ENCODE measurements around the gene EZH1.

Gene EZH1

DNA sequence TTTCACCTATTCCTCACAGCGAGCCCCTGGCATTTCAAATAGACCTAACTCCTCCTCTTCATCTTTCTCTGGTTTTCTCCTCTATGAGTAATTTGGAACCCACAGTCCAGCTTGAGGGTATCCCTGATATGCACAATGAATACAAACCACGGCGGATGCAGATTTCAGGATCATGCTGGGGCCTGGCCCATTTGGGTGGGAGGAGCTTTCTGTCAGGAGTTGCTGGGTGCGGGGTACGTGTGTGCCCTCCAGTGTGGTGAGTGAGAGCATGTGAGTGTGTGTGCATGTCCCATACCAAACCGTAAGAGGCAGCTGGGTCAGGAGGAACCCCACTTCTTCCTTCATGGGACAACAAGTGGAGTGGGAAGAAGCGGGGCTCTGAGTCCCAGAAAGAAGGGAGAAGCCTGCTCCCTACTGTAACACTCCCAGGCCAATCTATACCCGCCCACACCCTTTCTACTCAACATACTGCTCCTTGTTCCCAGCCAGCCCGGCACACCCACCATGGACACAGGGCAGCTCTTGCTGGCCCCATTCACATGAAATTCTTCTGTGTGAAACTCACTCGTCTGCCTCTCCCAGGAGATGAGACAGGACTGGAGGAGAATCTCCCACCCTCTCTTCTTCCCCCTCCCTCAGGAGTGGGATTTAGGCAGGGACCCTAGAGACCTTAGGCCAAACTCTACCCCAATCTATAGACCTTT lies 44.1 kb downstream of the EZH1 start:
- DNase-seq: no peak
- no peak overlapping the region for H3K4me3 ChIP-seq (ENCODE audit: low read depth, low read length)
- TF ChIP-seq, protein P1, sequence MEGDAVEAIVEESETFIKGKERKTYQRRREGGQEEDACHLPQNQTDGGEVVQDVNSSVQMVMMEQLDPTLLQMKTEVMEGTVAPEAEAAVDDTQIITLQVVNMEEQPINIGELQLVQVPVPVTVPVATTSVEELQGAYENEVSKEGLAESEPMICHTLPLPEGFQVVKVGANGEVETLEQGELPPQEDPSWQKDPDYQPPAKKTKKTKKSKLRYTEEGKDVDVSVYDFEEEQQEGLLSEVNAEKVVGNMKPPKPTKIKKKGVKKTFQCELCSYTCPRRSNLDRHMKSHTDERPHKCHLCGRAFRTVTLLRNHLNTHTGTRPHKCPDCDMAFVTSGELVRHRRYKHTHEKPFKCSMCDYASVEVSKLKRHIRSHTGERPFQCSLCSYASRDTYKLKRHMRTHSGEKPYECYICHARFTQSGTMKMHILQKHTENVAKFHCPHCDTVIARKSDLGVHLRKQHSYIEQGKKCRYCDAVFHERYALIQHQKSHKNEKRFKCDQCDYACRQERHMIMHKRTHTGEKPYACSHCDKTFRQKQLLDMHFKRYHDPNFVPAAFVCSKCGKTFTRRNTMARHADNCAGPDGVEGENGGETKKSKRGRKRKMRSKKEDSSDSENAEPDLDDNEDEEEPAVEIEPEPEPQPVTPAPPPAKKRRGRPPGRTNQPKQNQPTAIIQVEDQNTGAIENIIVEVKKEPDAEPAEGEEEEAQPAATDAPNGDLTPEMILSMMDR (IDR thresholded peaks at IDR 0.05; ENCODE audit: low read depth, low read length, missing control alignments): no peak
- H3K27me3 ChIP-seq (replicated peaks): no peaks in the 10 kb centered on the region
- H3K27ac ChIP-seq: no peak overlapping the region
- in situ Hi-C loops (cut with HindIII; ENCODE audit: low pct_ligation_motif_present, low sequenced_read_pairs): no loop called here
- peaks cover 27% of the 10 kb centered on the region for H3K36me3 ChIP-seq (replicated peaks)

DNA sequence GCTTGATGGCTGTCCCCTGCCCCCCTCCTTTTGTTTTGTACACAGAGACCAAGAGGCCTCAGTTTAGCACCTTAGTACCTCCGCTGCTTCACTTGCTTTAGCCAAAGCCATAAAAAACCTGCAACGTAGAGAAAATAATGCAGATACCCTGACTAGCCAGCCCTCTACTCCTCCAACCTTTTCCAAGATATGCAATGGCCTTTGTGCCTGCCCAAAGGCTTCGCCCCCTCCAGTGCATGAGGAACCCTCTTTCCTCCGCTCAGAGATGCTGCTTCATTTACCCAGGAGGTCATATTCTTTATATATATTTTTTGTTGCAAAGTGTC lies 45.5 kb downstream of the EZH1 start:
- no peak for DNase-seq
- Histone ChIP-seq H3K4me3 (ENCODE audit: low read depth, low read length) (no peak overlapping the region), H3K27ac (no peak overlapping the region), H3K36me3 (replicated peaks) (peaks cover 16% of the 10 kb centered on the region), H3K27me3 (replicated peaks) (no peaks in the 10 kb centered on the region)
- in situ Hi-C loops (cut with HindIII; ENCODE audit: low pct_ligation_motif_present, low sequenced_read_pairs): no loop called here
- TF ChIP-seq, protein P1 (IDR thresholded peaks at IDR 0.05; ENCODE audit: low read depth, low read length, missing control alignments): no peak

DNA sequence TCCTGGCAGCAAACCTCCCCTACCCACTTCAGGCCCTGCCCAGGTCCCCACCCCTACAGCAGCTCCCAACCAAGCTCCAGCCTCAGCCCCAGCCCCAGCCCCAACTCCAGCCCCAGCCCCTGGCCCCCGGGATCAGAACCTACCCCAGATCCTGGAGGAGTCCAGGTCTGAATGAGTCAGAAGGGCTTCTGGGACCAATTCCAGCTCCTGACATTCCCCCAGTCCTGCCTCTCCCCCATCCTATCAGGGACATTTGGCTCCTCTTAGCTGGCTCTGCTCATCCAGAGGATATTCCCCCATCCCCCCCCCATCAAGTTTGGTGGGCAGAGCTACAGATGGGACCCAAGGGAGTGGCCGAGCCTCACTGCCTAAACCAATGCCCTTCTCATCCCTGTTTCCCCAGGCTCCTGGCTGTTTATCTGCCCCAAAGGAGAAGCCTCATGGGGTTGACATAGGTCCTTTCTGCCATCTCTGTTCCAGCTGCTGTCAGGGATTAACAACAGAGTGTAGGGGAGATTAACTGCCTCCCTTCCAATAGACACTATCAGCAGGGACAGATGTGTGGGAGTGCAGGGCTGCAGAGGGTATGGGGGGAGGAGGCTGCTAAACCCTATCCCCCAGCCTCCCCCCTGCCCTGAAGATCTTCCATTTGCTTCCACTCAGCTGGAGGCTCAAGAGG lies 46.0 kb downstream of the EZH1 start:
- no peak overlapping the region for H3K27ac ChIP-seq
- H3K4me3 ChIP-seq (ENCODE audit: low read depth, low read length): no peak overlapping the region
- in situ Hi-C loops (cut with HindIII; ENCODE audit: low pct_ligation_motif_present, low sequenced_read_pairs): no loop called here
- no peaks in the 10 kb centered on the region for H3K27me3 ChIP-seq (replicated peaks)
- peaks cover 12% of the 10 kb centered on the region for H3K36me3 ChIP-seq (replicated peaks)
- DNase-seq: no peak
- TF ChIP-seq, protein P1 (IDR thresholded peaks at IDR 0.05; ENCODE audit: low read depth, low read length, missing control alignments): no peak

DNA sequence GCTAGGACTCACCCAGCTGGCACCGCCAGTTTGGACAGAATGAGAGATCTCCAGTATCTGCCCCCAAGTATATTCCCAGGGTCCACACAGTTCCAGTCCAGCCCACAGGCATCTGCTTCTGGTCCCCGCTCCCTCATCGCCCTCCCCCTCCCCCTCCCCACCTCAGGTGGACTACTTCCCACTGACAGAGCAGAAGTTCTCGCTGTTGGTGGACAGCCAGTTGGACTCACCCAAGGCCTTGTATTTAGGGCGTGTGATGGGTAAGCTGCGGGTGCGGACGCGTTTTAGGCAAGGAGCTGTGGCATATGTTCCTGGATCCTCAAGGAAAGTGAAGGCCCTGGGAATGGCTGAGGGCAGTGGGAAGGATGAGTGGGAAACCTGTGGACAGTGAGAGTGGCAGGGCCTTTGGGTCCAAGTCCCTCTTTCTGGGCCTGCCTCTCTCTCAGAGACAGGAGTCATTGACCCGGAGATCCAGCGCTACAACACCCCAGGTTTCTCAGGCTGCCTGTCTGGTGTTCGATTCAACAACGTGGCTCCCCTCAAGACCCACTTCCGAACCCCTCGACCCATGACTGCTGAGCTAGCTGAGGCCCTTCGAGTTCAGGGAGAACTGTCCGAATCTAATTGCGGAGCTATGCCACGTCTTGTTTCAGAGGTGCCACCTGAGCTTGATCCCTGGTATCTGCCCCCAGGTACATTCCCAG lies 47.6 kb downstream of the EZH1 start:
- TF ChIP-seq, protein P1 (IDR thresholded peaks at IDR 0.05; ENCODE audit: low read depth, low read length, missing control alignments): no peak
- Histone ChIP-seq H3K27me3 (replicated peaks) (no peaks in the 10 kb centered on the region), H3K27ac (no peak overlapping the region), H3K36me3 (replicated peaks) (peaks cover 2% of the 10 kb centered on the region), H3K4me3 (ENCODE audit: low read depth, low read length) (no peak overlapping the region)
- in situ Hi-C loops (cut with HindIII; ENCODE audit: low pct_ligation_motif_present, low sequenced_read_pairs): no loop called here
- DNase-seq: no peak

DNA sequence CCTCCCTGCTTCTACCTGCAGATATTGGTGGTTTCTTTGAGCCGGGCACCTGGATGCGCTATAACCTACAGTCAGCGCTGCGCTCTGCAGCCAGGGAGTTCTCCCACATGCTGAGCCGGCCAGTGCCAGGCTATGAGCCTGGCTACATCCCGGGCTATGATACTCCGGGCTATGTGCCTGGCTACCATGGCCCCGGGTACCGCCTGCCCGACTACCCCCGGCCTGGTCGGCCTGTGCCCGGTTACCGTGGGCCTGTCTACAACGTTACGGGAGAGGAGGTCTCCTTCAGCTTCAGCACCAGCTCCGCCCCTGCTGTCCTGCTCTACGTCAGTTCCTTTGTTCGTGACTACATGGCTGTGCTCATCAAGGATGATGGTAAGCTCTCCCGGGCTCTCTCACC lies 49.3 kb downstream of the EZH1 start:
- peaks cover 2% of the 10 kb centered on the region for H3K36me3 ChIP-seq (replicated peaks)
- no peaks in the 10 kb centered on the region for H3K27me3 ChIP-seq (replicated peaks)
- in situ Hi-C loops (cut with HindIII; ENCODE audit: low pct_ligation_motif_present, low sequenced_read_pairs): no loop called here
- H3K4me3 ChIP-seq (ENCODE audit: low read depth, low read length): no peak overlapping the region
- H3K27ac ChIP-seq: no peak overlapping the region
- no peak for DNase-seq
- TF ChIP-seq, protein P1 (IDR thresholded peaks at IDR 0.05; ENCODE audit: low read depth, low read length, missing control alignments): no peak

Data from brain microvascular endothelial cell (primary cell).